Activated CD4-positive, alpha-beta T cell treated with anti-CD3 and anti-CD28 coated beads, Interleukin-2, amount 10 ng/mL, durations not matched to agents 7 days and 5 days (primary cell): ENCODE results near the gene SYNE3. TPM values are rescaled to one million over a fixed set of nuclear protein-coding genes. Genes with fewer than 3 reads are reported as not detected.

Source experiments
- CTCF ChIA-PET: fragments of 350-600 bp; sonication (Branson Sonifier 250); formaldehyde crosslinking; loops from one replicate; lab custom pipeline; 2021; ENCODE audit warnings: antibody characterized with exemption; lab: Charles Lee
- POLR2A ChIA-PET: fragments of 350-600 bp; sonication (Branson Sonifier 250); formaldehyde crosslinking; loops from one replicate; lab custom pipeline; 2021; ENCODE audit warnings: antibody characterized with exemption; lab: Charles Lee
- DNase-seq: peaks from one replicate; pipeline ENCODE4 v3.0.0-alpha.2; 2020
- H3K27ac Mint-ChIP-seq: one replicate; pipeline ENCODE4 v1.8.0; 2021; ENCODE audit warnings: mild to moderate bottlenecking, moderate library complexity, mixed read lengths
- H3K27me3 Mint-ChIP-seq: one replicate; pipeline ENCODE4 v1.8.0; 2021; ENCODE audit warnings: mixed read lengths
- H3K36me3 Mint-ChIP-seq: one replicate; pipeline ENCODE4 v1.8.0; 2021; ENCODE audit warnings: low read depth, mixed read lengths
- H3K4me1 Mint-ChIP-seq: one replicate; pipeline ENCODE4 v1.8.0; 2021; ENCODE audit warnings: mixed read lengths
- H3K4me3 Mint-ChIP-seq: one replicate; pipeline ENCODE4 v1.8.0; 2021; ENCODE audit warnings: mild to moderate bottlenecking, moderate library complexity, mixed read lengths
- H3K9me3 Mint-ChIP-seq: one replicate; pipeline ENCODE4 v1.8.0; 2021; ENCODE audit warnings: mixed read lengths
- total RNA-seq, 2 experiments: library from RNA; stranded (reverse); gene quantifications; one replicate each; pipeline ENCODE4 v1.2.3, GENCODE V29; 2021

Gene SYNE3
- total RNA-seq, 2 experiments from 2014 or later = 81.0 to 95.8 TPM

GRCh38 chr14:95468448-95469133 lies 47.9 kb downstream of the SYNE3 start:
- no peak for DNase-seq
- no peak overlapping the region for H3K4me3 Mint-ChIP-seq
- H3K4me1 Mint-ChIP-seq = peaks cover 39% of the 10 kb centered on the region
- peaks cover 74% of the 10 kb centered on the region for H3K36me3 Mint-ChIP-seq
- ChIA-PET POLR2A (no interaction called here), CTCF (interaction anchor here (0.9 to 1.4 kb wide), 4 partner anchors 9 to 54 kb away, joined by 3 read pairs; no protein-coding TSS in a partner anchor)
- H3K9me3 Mint-ChIP-seq = no peaks in the 10 kb centered on the region
- H3K27me3 Mint-ChIP-seq = no peaks in the 10 kb centered on the region
- H3K27ac Mint-ChIP-seq = no peak overlapping the region

GRCh38 chr14:95467657-95468056 lies 48.8 kb downstream of the SYNE3 start:
- no peak for DNase-seq
- Mint-ChIP-seq H3K27me3 (no peaks in the 10 kb centered on the region), H3K4me1 (peaks cover 44% of the 10 kb centered on the region), H3K27ac (peak overlapping the region; percentile 5), H3K9me3 (no peaks in the 10 kb centered on the region), H3K4me3 (no peak overlapping the region), H3K36me3 (peaks cover 71% of the 10 kb centered on the region)
- CTCF ChIA-PET = interaction anchor here (0.5 to 1.4 kb wide), 4 partner anchors 9 to 55 kb away, joined by 3 read pairs; no protein-coding TSS in a partner anchor
- POLR2A ChIA-PET = no interaction called here

- no peak for DNase-seq
- CTCF ChIA-PET = interaction anchor here (0.5 to 1.7 kb wide), 3 partner anchors 8 to 10 kb away, joined by 3 to 4 read pairs (median 3); no protein-coding TSS in a partner anchor
- no peak overlapping the region for H3K4me3 Mint-ChIP-seq
- no peak overlapping the region for H3K27ac Mint-ChIP-seq
- H3K4me1 Mint-ChIP-seq = peaks cover 48% of the 10 kb centered on the region
- no peaks in the 10 kb centered on the region for H3K27me3 Mint-ChIP-seq
- no peaks in the 10 kb centered on the region for H3K9me3 Mint-ChIP-seq
- POLR2A ChIA-PET = no interaction called here
- H3K36me3 Mint-ChIP-seq = peaks cover 72% of the 10 kb centered on the region
Observed at GRCh38 chr14:95467232-95467631, 49.2 kb downstream of the SYNE3 start.

Other genes with a start within 250 kb of the SYNE3 start
- gene CLMN, start 196.7 kb downstream of the SYNE3 start, total RNA-seq = under 1 TPM; 0.42 to 0.94 TPM
- 10 to 100 TPM; 36.6 to 51.2 TPM for gene GLRX5, start 18.4 kb upstream of the SYNE3 start, total RNA-seq
- not detected for gene TCL1B, start 169.8 kb upstream of the SYNE3 start, total RNA-seq
- not detected for gene TCL1A, start 197.5 kb upstream of the SYNE3 start, total RNA-seq